Spleen (tissue), 11 donors: ENCODE measurements around the gene RASSF10. TPM values are rescaled to one million over a fixed set of nuclear protein-coding genes. Genes with fewer than 3 reads are reported as not detected.

Experiments used
- DNase-seq: peaks from one replicate; pipeline ENCODE4 v3.0.0-alpha.2; 2020
- H3K27ac ChIP-seq, 8 donors: fragments of 200-600 bp; sonication (generic) in 7 of 8; 1 replicate in 4 of 8; 2 replicates in 4 of 8; pipeline versions ENCODE4 v1.5.0 to v1.8.0; 2016 to 2021; ENCODE audit warnings: inconsistent platforms in 4 of 8, mild to moderate bottlenecking in 4 of 8, moderate library complexity in 1 of 8
- H3K27me3 ChIP-seq, 7 donors: fragments of 200-600 bp; sonication (generic) in 6 of 7; replicated peaks in 1 of 7; 1 replicate in 4 of 7; 2 replicates in 3 of 7; pipeline versions ENCODE4 v1.5.0 to v1.8.0; 2016 to 2021; ENCODE audit warnings: inconsistent platforms in 3 of 7, mild to moderate bottlenecking in 1 of 7
- H3K36me3 ChIP-seq, 6 donors: fragments of 200-600 bp; sonication (generic) in 5 of 6; 1 replicate in 4 of 6; 2 replicates in 2 of 6; pipeline versions ENCODE4 v1.5.0 to v1.8.0; 2016 to 2021; ENCODE audit warnings: inconsistent platforms in 2 of 6
- H3K4me1 ChIP-seq, 6 donors: fragments of 200-600 bp; sonication (generic) in 5 of 6; 1 replicate in 3 of 6; 2 replicates in 3 of 6; pipeline versions ENCODE4 v1.5.0 to v1.8.0; 2016 to 2021; ENCODE audit warnings: inconsistent platforms in 3 of 6
- H3K4me3 ChIP-seq, 8 donors: fragments of 200-600 bp; sonication (generic) in 7 of 8; 1 replicate in 4 of 8; 2 replicates in 4 of 8; pipeline versions ENCODE4 v1.5.0 to v1.8.0; 2016 to 2021; ENCODE audit warnings: inconsistent platforms in 4 of 8, mild to moderate bottlenecking in 4 of 8, moderate library complexity in 2 of 8
- H3K9me3 ChIP-seq, 8 donors: fragments of 200-600 bp; sonication (generic) in 7 of 8; 1 replicate in 4 of 8; 2 replicates in 4 of 8; pipeline versions ENCODE4 v1.5.0 to v1.8.0; 2016 to 2021; ENCODE audit warnings: inconsistent platforms in 4 of 8
- CTCF ChIP-seq, 11 experiments: fragments of 200-600 bp in 7 of 11; fragments of 450-650 bp in 4 of 11; sonication (generic) in 4 of 11; IDR thresholded peaks in 8 of 11; conservative IDR thresholded peaks in 3 of 11; 1 replicate in 7 of 11; 2 replicates in 4 of 11; pipeline versions ENCODE4 v1.4.0 to v1.8.0; 2016 to 2021; ENCODE audit warnings: antibody characterized with exemption in 11 of 11, inconsistent platforms in 4 of 11, mild to moderate bottlenecking in 1 of 11
- POLR2A ChIP-seq, 3 donors: fragments of 450-650 bp; IDR thresholded peaks; one replicate each; pipeline ENCODE4 v1.5.1; 2017; ENCODE audit warnings: antibody characterized with exemption in 3 of 3, mild to moderate bottlenecking in 1 of 3
- POLR2AphosphoS5 ChIP-seq, 3 donors: sonication (generic); formaldehyde crosslinking; IDR thresholded peaks; one replicate each; pipeline ENCODE4 v1.5.1; 2017; ENCODE audit warnings: antibody characterized with exemption in 3 of 3
- WGBS, 5 donors: extraction: QIAGEN DNeasy Blood & Tissue Kit in 3 of 5; methylation state at CpG; one replicate each; pipeline versions ENCODE4 v1.1.5 to v1.1.7; 2013 to 2018; 5-methylcytosine and 5-hydroxymethylcytosine counted together
- intact Hi-C: fragments of 100-400 bp; cut with DNase I; formaldehyde crosslinking; loops from one replicate; pipeline ENCODE4 v1.15.0; 2023; ENCODE audit warnings: low total_unique reads
- polyA plus RNA-seq, 3 donors: library from polyadenylated mRNA; stranded (reverse); fragments of 200-250 nt; gene quantifications; one replicate each; pipeline ENCODE4 v1.2.1, GENCODE V29; 2013
- total RNA-seq, 7 donors: library from RNA; depleted of rRNA in 3 of 7; stranded (reverse); fragments of >200 nt in 3 of 7; fragmentation: NEBNext Ultra II Directional in 4 of 7; extraction: Animal tissue kit (Norgen Biotek cat#: 25700) in 4 of 7; gene quantifications; one replicate each; pipeline versions ENCODE4 v1.1.0 to v1.2.1, GENCODE V29; 2016 to 2021
- donor health status: healthy with polysubstance abuse.
- donor health status: DM: no; HTN: no; CAD: no; lungs with moderate emphysema.
- donor health status: DM: no; HTN: no; CAD: no.
- donor health status: Bipolar disorder and iron deficiency.
- donor health status: healthy.
- donor health status: DM: no; HTN: no; CAD: no.
- donor health status: DM: yes; HTN: yes; CAD: no.

RASSF10 gene
- total and polyA plus RNA-seq, 10 donors: not detected

- Histone ChIP-seq H3K4me1 (no peaks in the 10 kb centered on the region), H3K36me3 (no peaks in the 10 kb centered on the region), H3K27me3 (peaks cover 0 to 65% (median 22%) of the 10 kb centered on the region in 7 donors), H3K9me3 (no peaks in the 10 kb centered on the region), H3K27ac (no peak overlapping the region), H3K4me3 (no peak overlapping the region)
- intact Hi-C loops: no loop called here
- TF ChIP-seq POLR2A (IDR thresholded peaks at IDR 0.05): no peak
- no peak for TF ChIP-seq CTCF (IDR thresholded peaks at IDR 0.05 in 8 of 11, conservative IDR thresholded peaks at IDR 0.05 in 3 of 11)
- no peak for TF ChIP-seq POLR2AphosphoS5 (IDR thresholded peaks at IDR 0.05)
- DNase-seq: no peak
These were observed 7.3 kb downstream of the RASSF10 start for GRCh38 chr11:13016415-13016814.

- no peaks in the 10 kb centered on the region for H3K4me1 ChIP-seq
- no peaks in the 10 kb centered on the region for H3K36me3 ChIP-seq
- 86 to 93% (median 87%) methylated on average over 4 of the region's 4 CpGs for WGBS, 5 donors
- peaks cover 0 to 36% (median 8%) of the 10 kb centered on the region in 7 donors for H3K27me3 ChIP-seq
- no peaks in the 10 kb centered on the region for H3K9me3 ChIP-seq
- intact Hi-C loops: no loop called here
- H3K4me3 ChIP-seq: no peak overlapping the region
- TF ChIP-seq CTCF (IDR thresholded peaks at IDR 0.05 in 8 of 11, conservative IDR thresholded peaks at IDR 0.05 in 3 of 11) (no peak), POLR2A (IDR thresholded peaks at IDR 0.05) (no peak), POLR2AphosphoS5 (IDR thresholded peaks at IDR 0.05) (no peak)
- H3K27ac ChIP-seq: no peak overlapping the region
- DNase-seq: no peak
These were observed 10.2 kb downstream of the RASSF10 start for GRCh38 chr11:13019313-13019712.

GRCh38 chr11:13023423-13023822 lies 14.3 kb downstream of the RASSF10 start:
- intact Hi-C loops: no loop called here
- Histone ChIP-seq H3K4me3 (no peak overlapping the region), H3K27me3 (peaks cover 0 to 27% (median 0%) of the 10 kb centered on the region in 7 donors), H3K36me3 (no peaks in the 10 kb centered on the region), H3K4me1 (no peaks in the 10 kb centered on the region), H3K27ac (no peak overlapping the region), H3K9me3 (no peaks in the 10 kb centered on the region)
- TF ChIP-seq POLR2AphosphoS5 (IDR thresholded peaks at IDR 0.05) (no peak), POLR2A (IDR thresholded peaks at IDR 0.05) (no peak), CTCF (IDR thresholded peaks at IDR 0.05 in 8 of 11, conservative IDR thresholded peaks at IDR 0.05 in 3 of 11) (no peak)
- WGBS, 5 donors: 79 to 89% (median 82%) methylated on average over 5 of the region's 5 CpGs
- DNase-seq: no peak

GRCh38 chr11:13026722-13027121 lies 17.6 kb downstream of the RASSF10 start:
- TF ChIP-seq POLR2A (IDR thresholded peaks at IDR 0.05) (no peak), CTCF (IDR thresholded peaks at IDR 0.05 in 8 of 11, conservative IDR thresholded peaks at IDR 0.05 in 3 of 11) (no peak), POLR2AphosphoS5 (IDR thresholded peaks at IDR 0.05) (no peak)
- H3K4me1 ChIP-seq: no peaks in the 10 kb centered on the region
- no peaks in the 10 kb centered on the region for H3K9me3 ChIP-seq
- H3K4me3 ChIP-seq: no peak overlapping the region
- DNase-seq: no peak
- intact Hi-C loops: no loop called here
- peaks cover 0 to 45% (median 0%) of the 10 kb centered on the region in 7 donors for H3K27me3 ChIP-seq
- H3K27ac ChIP-seq: no peak overlapping the region
- WGBS, 5 donors: 88 to 95% (median 92%) methylated on average over 4 of the region's 4 CpGs
- H3K36me3 ChIP-seq: no peaks in the 10 kb centered on the region
